Endothelial cell (in vitro differentiated cells): Measurements from ENCODE around the gene PLXNB1. TPM values are rescaled to one million over a fixed set of nuclear protein-coding genes. Genes with fewer than 3 reads are reported as not detected.

Source experiments
- DNase-seq: peaks from one replicate; pipeline ENCODE4 v3.0.0; 2021; ENCODE audit warnings: low spot score
- H3K27ac Mint-ChIP-seq: one replicate; pipeline ENCODE4 v1.8.0; 2021; ENCODE audit warnings: mixed read lengths, inconsistent platforms; ENCODE audit not compliant: unreplicated experiment
- H3K27me3 Mint-ChIP-seq: one replicate; pipeline ENCODE4 v1.8.0; 2021; ENCODE audit warnings: mild to moderate bottlenecking, moderate library complexity, mixed read lengths, inconsistent platforms; ENCODE audit not compliant: unreplicated experiment
- H3K36me3 Mint-ChIP-seq: one replicate; pipeline ENCODE4 v1.8.0; 2021; ENCODE audit warnings: mild to moderate bottlenecking, low read depth, mixed read lengths, inconsistent platforms; ENCODE audit not compliant: unreplicated experiment
- H3K4me1 Mint-ChIP-seq: one replicate; pipeline ENCODE4 v1.8.0; 2021; ENCODE audit warnings: mild to moderate bottlenecking, mixed read lengths, inconsistent platforms; ENCODE audit not compliant: unreplicated experiment
- H3K4me3 Mint-ChIP-seq: one replicate; pipeline ENCODE4 v1.8.0; 2021; ENCODE audit warnings: mild to moderate bottlenecking, mixed read lengths, inconsistent platforms; ENCODE audit not compliant: unreplicated experiment
- H3K9me3 Mint-ChIP-seq: one replicate; pipeline ENCODE4 v1.8.0; 2021; ENCODE audit warnings: mixed read lengths, inconsistent platforms; ENCODE audit not compliant: unreplicated experiment
- CTCF ChIP-seq: fragments of 200-600 bp; sonication (generic); IDR thresholded peaks from one replicate; pipeline ENCODE4 v1.5.0; 2021; ENCODE audit warnings: antibody characterized with exemption; ENCODE audit not compliant: unreplicated experiment
- total RNA-seq: library from RNA; stranded (reverse); fragmentation: NEBNext Ultra II Directional; extraction: Animal tissue kit (Norgen Biotek cat#: 25700); gene quantifications from one replicate; pipeline ENCODE4 v1.2.1, GENCODE V29; 2021; ENCODE audit not compliant: unreplicated experiment

PLXNB1 gene
- total RNA-seq, 1 donor from 2014 or later = 68.7 TPM

- Mint-ChIP-seq H3K36me3 (peaks cover 34% of the 10 kb centered on the region), H3K9me3 (no peaks in the 10 kb centered on the region), H3K4me3 (no peak overlapping the region), H3K4me1 (peaks cover 10% of the 10 kb centered on the region), H3K27me3 (peaks cover 4% of the 10 kb centered on the region), H3K27ac (no peak overlapping the region)
- TF ChIP-seq CTCF = no peak
- no peak for DNase-seq
Measured at GRCh38 chr3:48405343-48405881, 24.5 kb downstream of the PLXNB1 start.

- H3K9me3 Mint-ChIP-seq = no peaks in the 10 kb centered on the region
- peaks cover 4% of the 10 kb centered on the region for H3K27me3 Mint-ChIP-seq
- H3K4me1 Mint-ChIP-seq = peaks cover 10% of the 10 kb centered on the region
- H3K36me3 Mint-ChIP-seq = peaks cover 34% of the 10 kb centered on the region
- H3K27ac Mint-ChIP-seq = no peak overlapping the region
- no peak overlapping the region for H3K4me3 Mint-ChIP-seq
- TF ChIP-seq CTCF = no peak
- DNase-seq = peak; percentile 1
Measured at GRCh38 chr3:48404440-48405342, 25.2 kb downstream of the PLXNB1 start.

- H3K4me3 Mint-ChIP-seq = no peak overlapping the region
- H3K36me3 Mint-ChIP-seq = peaks cover 29% of the 10 kb centered on the region
- H3K27ac Mint-ChIP-seq = no peak overlapping the region
- peaks cover 4% of the 10 kb centered on the region for H3K27me3 Mint-ChIP-seq
- no peak for TF ChIP-seq CTCF
- DNase-seq = peak; percentile 2
- no peaks in the 10 kb centered on the region for H3K9me3 Mint-ChIP-seq
- H3K4me1 Mint-ChIP-seq = peaks cover 10% of the 10 kb centered on the region
Measured at GRCh38 chr3:48403533-48404439, 26.1 kb downstream of the PLXNB1 start.

GRCh38 chr3:48402907-48403306, 27.0 kb downstream of the PLXNB1 start:
- Mint-ChIP-seq H3K9me3 (no peaks in the 10 kb centered on the region), H3K36me3 (peaks cover 23% of the 10 kb centered on the region), H3K27ac (no peak overlapping the region), H3K4me1 (peaks cover 10% of the 10 kb centered on the region), H3K4me3 (no peak overlapping the region), H3K27me3 (peaks cover 4% of the 10 kb centered on the region)
- DNase-seq = peak; percentile 0
- no peak for TF ChIP-seq CTCF
